ENCODE data around the gene CREBBP. TPM values are rescaled to one million over a fixed set of nuclear protein-coding genes. Genes with fewer than 3 reads are reported as not detected.
A peak's percentile ranks its signal among the peaks of the same experiment; 100 is the strongest.

CREBBP gene
- total RNA-seq, 1 donor = 28.2 TPM

DNA sequence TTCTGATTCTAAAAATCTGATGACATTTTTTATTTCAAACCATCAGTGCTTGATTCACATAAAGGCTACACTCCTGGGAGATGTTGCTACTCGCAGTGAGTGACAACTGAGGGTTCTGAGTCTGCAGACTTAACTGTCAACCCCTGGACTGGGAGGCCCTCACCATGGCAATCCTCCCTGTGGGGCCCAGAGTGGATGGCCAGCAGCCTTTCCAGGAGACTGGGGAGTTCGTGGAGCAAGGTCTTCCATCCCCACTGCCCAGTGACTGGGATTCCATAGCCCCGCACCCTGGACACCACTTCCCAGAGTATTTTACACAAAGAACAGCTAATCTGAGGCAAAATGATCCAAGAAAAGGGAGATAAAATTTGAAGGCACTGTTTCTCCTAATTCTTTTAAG is 59.3 kb downstream of the CREBBP start:
- H3K79me2 ChIP-seq (ENCODE audit: insufficient read depth, low read length) = peaks cover 96% of the 10 kb centered on the region
- no peaks in the 10 kb centered on the region for H3K27me3 ChIP-seq (ENCODE audit: insufficient read depth, low read length)
- DNase-seq (ENCODE audit: insufficient read length, low spot score, missing footprints) = no peak
- TF ChIP-seq, protein P1, sequence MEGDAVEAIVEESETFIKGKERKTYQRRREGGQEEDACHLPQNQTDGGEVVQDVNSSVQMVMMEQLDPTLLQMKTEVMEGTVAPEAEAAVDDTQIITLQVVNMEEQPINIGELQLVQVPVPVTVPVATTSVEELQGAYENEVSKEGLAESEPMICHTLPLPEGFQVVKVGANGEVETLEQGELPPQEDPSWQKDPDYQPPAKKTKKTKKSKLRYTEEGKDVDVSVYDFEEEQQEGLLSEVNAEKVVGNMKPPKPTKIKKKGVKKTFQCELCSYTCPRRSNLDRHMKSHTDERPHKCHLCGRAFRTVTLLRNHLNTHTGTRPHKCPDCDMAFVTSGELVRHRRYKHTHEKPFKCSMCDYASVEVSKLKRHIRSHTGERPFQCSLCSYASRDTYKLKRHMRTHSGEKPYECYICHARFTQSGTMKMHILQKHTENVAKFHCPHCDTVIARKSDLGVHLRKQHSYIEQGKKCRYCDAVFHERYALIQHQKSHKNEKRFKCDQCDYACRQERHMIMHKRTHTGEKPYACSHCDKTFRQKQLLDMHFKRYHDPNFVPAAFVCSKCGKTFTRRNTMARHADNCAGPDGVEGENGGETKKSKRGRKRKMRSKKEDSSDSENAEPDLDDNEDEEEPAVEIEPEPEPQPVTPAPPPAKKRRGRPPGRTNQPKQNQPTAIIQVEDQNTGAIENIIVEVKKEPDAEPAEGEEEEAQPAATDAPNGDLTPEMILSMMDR (IDR thresholded peaks at IDR 0.05; ENCODE audit: extremely low read depth, low read depth, low read length) = no peak
- H3K4me1 ChIP-seq (ENCODE audit: insufficient read depth, low read length) = peaks cover 63% of the 10 kb centered on the region
- no peak overlapping the region for H2AFZ ChIP-seq (ENCODE audit: low read length)
- H3K9me3 ChIP-seq (ENCODE audit: low read depth, low read length) = no peaks in the 10 kb centered on the region
- no peak overlapping the region for H3K4me3 ChIP-seq (ENCODE audit: insufficient read depth, low read length)
- peaks cover 6% of the 10 kb centered on the region for H3K36me3 ChIP-seq (ENCODE audit: insufficient read depth, low read length)
- no peak overlapping the region for H3K27ac ChIP-seq (ENCODE audit: low read depth, low read length)
- H3K4me2 ChIP-seq (ENCODE audit: insufficient read depth, low read length) = no peak overlapping the region
- peaks cover 99% of the 10 kb centered on the region for H4K20me1 ChIP-seq (ENCODE audit: insufficient read depth, low read length)

DNA sequence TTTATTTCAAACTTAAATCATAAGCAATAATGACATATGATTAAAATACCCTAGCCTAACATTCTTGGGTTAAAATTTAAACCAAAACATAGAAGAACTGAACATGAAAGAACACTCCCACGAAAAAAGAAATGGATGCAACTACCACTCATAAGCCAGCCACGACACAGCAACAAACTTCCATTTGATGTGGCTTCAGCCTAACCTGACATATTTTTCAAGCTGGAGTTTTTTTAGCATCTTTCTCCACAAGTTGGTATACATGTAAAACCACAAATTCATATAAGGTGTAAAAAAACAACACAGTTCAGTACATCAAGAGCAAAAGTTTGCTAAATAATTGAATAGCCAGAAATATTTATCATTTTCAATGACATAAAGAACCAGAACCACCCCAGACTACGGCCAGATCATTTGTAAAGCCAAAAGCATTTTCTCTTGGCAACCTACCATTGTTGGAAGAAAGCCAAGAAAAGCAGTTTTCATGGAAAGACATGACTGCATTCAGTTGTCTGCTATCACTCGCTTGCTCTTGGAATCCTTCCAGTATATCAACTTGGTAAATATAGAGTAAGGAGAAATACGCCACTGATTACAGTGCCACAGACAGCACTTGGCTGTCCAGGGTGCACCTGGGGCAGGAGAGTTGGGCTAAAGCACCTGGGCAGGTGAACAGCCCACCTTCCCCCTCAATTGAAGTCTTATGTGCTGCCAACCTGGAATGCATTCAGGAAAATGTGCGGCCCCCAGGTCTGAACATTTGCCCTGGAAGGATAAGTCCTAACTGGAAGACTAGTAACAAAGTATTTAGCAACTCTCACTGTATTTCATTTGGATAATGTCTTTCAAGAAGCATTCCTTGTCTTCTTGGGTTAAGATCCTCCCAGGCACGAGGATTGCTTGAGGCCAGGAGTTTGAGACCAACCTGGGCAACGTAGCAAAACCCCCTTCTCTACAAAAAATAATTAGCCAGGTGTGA is 60.5 kb downstream of the CREBBP start:
- Histone ChIP-seq H3K27ac (ENCODE audit: low read depth, low read length) (no peak overlapping the region), H3K79me2 (ENCODE audit: insufficient read depth, low read length) (peaks cover 95% of the 10 kb centered on the region), H4K20me1 (ENCODE audit: insufficient read depth, low read length) (peaks cover 99% of the 10 kb centered on the region), H3K4me2 (ENCODE audit: insufficient read depth, low read length) (peak overlapping the region; percentile 59), H3K4me3 (ENCODE audit: insufficient read depth, low read length) (no peak overlapping the region), H2AFZ (ENCODE audit: low read length) (no peak overlapping the region), H3K9me3 (ENCODE audit: low read depth, low read length) (no peaks in the 10 kb centered on the region), H3K27me3 (ENCODE audit: insufficient read depth, low read length) (no peaks in the 10 kb centered on the region), H3K4me1 (ENCODE audit: insufficient read depth, low read length) (peaks cover 54% of the 10 kb centered on the region), H3K36me3 (ENCODE audit: insufficient read depth, low read length) (peaks cover 6% of the 10 kb centered on the region)
- DNase-seq (ENCODE audit: insufficient read length, low spot score, missing footprints) = peak; percentile 95
- TF ChIP-seq, protein P1 (IDR thresholded peaks at IDR 0.05; ENCODE audit: extremely low read depth, low read depth, low read length) = no peak

DNA sequence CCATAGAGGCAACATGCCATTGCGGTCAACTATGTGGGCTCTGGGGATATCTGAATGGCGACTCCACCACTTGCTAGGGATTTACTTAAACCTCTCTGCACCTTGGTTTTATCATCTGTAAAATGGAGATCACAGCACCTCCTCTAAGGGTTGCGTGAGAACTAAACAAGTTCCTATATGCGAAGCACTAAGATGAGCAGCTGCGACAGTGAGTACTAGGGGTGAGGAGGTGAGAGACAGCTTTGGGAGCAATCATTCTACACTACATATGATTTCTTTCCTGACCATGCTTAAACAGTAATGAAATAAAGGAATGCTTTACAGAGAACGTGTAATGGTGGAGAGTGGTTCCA is 61.4 kb downstream of the CREBBP start:
- H3K36me3 ChIP-seq (ENCODE audit: insufficient read depth, low read length) = peaks cover 6% of the 10 kb centered on the region
- no peak overlapping the region for H2AFZ ChIP-seq (ENCODE audit: low read length)
- TF ChIP-seq, protein P1 (IDR thresholded peaks at IDR 0.05; ENCODE audit: extremely low read depth, low read depth, low read length) = no peak
- peaks cover 45% of the 10 kb centered on the region for H3K4me1 ChIP-seq (ENCODE audit: insufficient read depth, low read length)
- peaks cover 99% of the 10 kb centered on the region for H4K20me1 ChIP-seq (ENCODE audit: insufficient read depth, low read length)
- no peak overlapping the region for H3K4me3 ChIP-seq (ENCODE audit: insufficient read depth, low read length)
- H3K27me3 ChIP-seq (ENCODE audit: insufficient read depth, low read length) = no peaks in the 10 kb centered on the region
- no peak for DNase-seq (ENCODE audit: insufficient read length, low spot score, missing footprints)
- H3K27ac ChIP-seq (ENCODE audit: low read depth, low read length) = no peak overlapping the region
- no peaks in the 10 kb centered on the region for H3K9me3 ChIP-seq (ENCODE audit: low read depth, low read length)
- H3K4me2 ChIP-seq (ENCODE audit: insufficient read depth, low read length) = no peak overlapping the region
- H3K79me2 ChIP-seq (ENCODE audit: insufficient read depth, low read length) = peaks cover 96% of the 10 kb centered on the region

DNA sequence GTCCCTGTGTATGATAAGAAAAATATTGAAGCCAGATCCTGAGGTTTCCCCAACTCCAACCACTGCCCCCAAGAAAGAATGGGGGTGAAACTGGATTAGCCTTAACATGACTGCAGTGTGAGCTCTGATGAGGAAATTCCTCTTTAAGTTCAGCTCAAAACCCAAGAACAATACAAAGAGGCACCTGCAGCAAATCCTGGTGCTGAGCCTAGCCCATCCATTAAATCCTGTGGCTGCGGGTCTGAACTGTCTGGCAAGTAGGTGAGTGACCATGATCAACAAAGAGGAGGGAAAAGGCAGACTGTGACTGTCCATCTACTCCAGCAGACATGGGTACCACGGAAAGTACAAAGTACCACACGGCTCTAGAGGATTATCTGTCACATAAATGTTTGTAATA is 64.2 kb downstream of the CREBBP start:
- no peak overlapping the region for H3K27ac ChIP-seq (ENCODE audit: low read depth, low read length)
- H4K20me1 ChIP-seq (ENCODE audit: insufficient read depth, low read length) = peaks cover 97% of the 10 kb centered on the region
- no peaks in the 10 kb centered on the region for H3K36me3 ChIP-seq (ENCODE audit: insufficient read depth, low read length)
- H3K9me3 ChIP-seq (ENCODE audit: low read depth, low read length) = no peaks in the 10 kb centered on the region
- H3K27me3 ChIP-seq (ENCODE audit: insufficient read depth, low read length) = no peaks in the 10 kb centered on the region
- no peak overlapping the region for H3K4me2 ChIP-seq (ENCODE audit: insufficient read depth, low read length)
- TF ChIP-seq, protein P1 (IDR thresholded peaks at IDR 0.05; ENCODE audit: extremely low read depth, low read depth, low read length) = no peak
- H3K4me1 ChIP-seq (ENCODE audit: insufficient read depth, low read length) = peaks cover 25% of the 10 kb centered on the region
- peaks cover 95% of the 10 kb centered on the region for H3K79me2 ChIP-seq (ENCODE audit: insufficient read depth, low read length)
- no peak overlapping the region for H2AFZ ChIP-seq (ENCODE audit: low read length)
- DNase-seq (ENCODE audit: insufficient read length, low spot score, missing footprints) = no peak
- H3K4me3 ChIP-seq (ENCODE audit: insufficient read depth, low read length) = no peak overlapping the region

Measured in osteoblast (primary cell).